HG03460 (cell line): ENCODE measurements around the gene ST6GALNAC2.
"Not testable (repeated sequence)": the region's sequence is repeated elsewhere in the genome, so short reads cannot be mapped to it uniquely, and the experiment has no call there.

Source experiments
- ATAC-seq: cut with Tn5 transposase; IDR thresholded peaks from one replicate; pipeline ENCODE4 v1.9.1; 2021; ENCODE audit not compliant: unreplicated experiment

ST6GALNAC2 gene

GRCh38 chr17:76585649-76586593 lies at the start of gene ST6GALNAC2:
ST6GALNAC2 (minus strand) TSS chr17:76585860; CDS start chr17:76585808, 52 bp downstream.
- ATAC-seq: no peak

- ATAC-seq: no peak
Measured at GRCh38 chr17:76635039-76635438, 49.4 kb upstream of the ST6GALNAC2 start.

GRCh38 chr17:76633628-76634328 lies 48.1 kb upstream of the ST6GALNAC2 start:
- ATAC-seq: no peak

- ATAC-seq: no peak
Measured at GRCh38 chr17:76631821-76632565, 46.3 kb upstream of the ST6GALNAC2 start.

DNA sequence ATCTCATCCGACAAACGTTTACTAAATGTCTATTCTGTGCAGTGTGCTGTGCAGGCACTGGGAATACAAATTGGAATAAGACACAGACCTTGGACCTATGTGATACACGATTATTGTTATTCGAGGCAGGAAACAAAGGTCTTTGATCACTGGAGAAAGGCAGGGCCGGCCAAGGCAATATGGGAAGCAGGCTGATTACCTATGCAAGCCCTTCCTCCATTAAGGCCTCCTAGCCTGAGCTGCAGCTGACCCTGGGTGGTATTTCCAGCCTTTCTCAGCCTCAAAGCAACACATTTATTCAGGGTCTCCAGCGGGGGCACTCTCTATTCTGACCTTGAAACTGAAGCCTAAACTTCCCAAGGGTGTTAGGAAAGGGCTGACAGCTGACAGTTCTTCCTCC lies 44.5 kb upstream of the ST6GALNAC2 start:
- no peak for ATAC-seq

DNA sequence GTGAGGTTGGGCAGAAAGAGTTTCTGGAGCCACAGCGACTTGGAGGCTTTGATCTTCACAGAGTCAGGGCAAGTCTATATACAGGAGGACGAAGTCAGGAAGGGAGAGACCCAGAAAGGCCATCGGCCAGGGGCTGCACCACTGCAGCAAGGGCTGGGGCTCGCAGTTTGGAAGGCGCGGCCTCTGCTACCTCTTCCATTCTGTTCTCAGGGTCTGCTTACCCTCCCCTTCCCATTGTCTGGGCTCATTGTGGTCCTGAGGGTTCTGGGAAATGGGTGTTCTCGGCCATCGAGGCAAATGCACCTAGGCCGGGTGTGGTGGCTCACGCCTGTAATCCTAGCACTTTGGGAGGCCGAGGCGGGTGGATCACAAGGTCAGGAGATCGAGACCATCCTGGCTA lies 41.9 kb upstream of the ST6GALNAC2 start:
- ATAC-seq: no peak

GRCh38 chr17:76626442-76626841 lies 40.8 kb upstream of the ST6GALNAC2 start:
- no peak for ATAC-seq

- ATAC-seq: no peak
Measured at GRCh38 chr17:76625496-76625895, 39.8 kb upstream of the ST6GALNAC2 start.

- ATAC-seq: no peak
Measured at GRCh38 chr17:76623271-76624146, 37.8 kb upstream of the ST6GALNAC2 start.

- no peak for ATAC-seq
Measured at GRCh38 chr17:76617838-76618237, 32.2 kb upstream of the ST6GALNAC2 start.

GRCh38 chr17:76614912-76615617 lies 29.4 kb upstream of the ST6GALNAC2 start:
- ATAC-seq: no peak

DNA sequence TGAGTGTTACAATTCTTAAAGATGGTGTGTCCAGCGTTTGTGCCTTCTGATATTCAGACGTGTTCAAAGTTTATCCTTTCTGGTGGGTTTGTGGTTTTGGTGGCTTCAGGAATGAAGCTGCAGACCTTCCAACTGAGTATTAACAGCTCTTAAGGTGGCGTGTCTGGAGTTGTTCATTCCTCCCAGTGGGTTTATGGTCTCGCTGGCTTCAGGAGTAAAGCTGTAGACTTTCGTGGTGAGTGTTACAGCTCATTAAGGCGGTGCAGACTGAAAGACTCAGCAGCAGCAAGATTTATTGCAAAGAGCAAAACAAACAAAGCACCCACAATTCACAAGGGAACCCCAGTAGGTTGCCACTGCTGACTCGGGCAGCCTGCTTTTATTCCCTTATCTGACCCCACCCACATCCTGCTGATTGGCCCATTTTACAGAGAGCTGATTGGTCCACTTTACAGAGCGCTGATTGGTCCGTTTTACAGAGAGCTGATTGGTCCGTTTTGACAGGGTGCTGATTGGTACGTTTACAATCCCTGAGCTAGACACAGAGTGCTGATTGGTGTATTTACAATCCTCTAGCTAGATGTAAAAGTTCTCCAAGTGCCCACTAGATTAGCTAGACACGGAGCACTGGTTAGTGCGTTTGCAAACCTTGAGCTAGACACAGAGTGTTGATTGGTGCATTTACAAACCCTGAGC lies 28.6 kb upstream of the ST6GALNAC2 start:
- not testable (repeated sequence) for ATAC-seq

DNA sequence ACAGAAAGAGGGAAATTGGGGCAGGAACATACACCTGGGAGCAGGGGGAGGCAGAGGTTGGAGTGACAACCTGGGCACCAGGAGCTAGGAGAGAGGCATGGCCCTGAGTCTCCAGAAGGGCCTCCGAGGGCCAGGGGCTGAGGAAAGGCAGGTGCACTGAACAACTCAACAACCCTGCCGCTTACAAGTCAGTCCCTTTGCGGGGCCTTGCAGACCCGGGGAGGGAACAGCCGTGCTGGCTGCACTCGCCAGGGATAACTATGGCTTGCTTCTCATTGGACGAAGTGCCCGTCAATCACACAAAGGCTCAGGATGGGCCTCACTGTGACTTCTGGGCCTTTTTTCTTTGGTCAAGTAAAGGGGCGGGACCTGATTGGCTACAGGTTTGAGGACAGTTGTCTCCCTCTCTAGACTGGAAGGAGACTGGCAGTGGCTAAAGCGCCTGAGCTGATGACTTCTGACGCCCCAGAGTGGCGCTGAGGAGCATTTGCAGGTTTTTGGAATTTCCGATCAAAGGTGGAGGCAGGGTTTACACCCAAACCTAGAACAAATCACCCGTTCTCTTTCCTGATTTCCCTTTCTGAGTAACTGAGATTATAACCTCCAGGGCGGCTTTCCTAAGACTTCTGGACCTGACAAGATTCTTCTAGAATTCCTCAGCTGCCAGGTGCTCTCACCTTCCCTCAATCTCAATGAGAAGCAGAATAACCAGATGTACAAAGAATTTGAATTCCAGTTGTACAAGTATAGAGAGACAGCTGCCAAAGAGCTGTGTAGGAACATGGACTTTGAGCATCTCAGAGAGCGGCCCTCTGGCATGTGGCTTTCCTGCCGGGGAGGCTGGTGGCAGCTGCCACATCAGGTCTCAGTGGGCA lies 27.6 kb upstream of the ST6GALNAC2 start:
- ATAC-seq: no peak

DNA sequence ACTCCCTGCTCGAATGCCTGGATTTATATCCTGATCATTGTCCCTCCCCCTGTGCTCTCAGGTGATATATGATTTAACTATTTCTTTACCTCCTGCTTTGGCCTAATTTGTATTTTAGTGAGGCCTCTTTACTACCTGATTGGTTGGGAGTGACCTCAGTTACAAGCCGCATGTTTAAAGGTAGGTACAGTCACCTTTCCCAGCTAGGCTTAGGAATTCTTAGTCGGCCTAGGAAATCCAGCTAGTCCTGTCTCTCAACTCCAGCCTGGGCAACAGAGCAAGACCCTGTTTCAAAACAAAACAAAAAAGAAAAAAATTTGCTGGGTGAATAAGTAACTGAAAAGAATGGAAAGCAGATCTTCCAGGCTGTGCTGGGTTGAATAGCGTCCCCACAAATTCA lies 26.8 kb upstream of the ST6GALNAC2 start:
- no peak for ATAC-seq

- ATAC-seq: no peak
Measured at GRCh38 chr17:76611758-76612157, 26.1 kb upstream of the ST6GALNAC2 start.

DNA sequence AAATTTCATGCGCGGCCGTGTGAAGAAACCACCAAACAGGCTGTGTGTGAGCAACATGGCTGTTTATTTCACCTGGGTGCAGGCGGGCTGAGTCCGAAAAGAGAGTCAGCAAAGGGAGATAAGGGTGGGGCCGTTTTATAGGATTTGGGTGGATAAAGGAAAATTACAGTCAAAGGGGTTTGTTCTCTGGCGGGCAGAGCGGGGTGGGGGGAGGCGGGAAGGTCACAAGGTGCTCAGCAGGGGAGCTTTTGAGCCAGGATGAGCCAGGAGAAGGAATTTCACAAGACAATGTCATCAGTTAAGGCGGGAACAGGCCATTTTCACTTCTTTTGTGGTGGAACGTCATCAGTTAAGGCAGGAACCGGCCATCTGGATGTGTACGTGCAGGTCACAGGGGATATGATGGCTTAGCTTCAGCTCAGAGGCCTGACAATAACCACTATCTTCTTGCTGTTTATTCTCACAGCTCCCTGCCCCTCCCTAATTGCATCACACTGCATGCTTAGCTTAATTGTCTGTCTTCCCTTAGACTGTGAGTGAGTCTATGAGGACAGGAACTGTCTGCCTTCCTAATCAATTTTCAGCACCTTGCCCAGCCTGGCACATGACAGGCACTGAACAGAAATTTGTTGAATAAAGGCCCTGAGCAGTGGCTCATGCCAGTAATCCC lies 25.6 kb upstream of the ST6GALNAC2 start:
- not testable (repeated sequence) for ATAC-seq

DNA sequence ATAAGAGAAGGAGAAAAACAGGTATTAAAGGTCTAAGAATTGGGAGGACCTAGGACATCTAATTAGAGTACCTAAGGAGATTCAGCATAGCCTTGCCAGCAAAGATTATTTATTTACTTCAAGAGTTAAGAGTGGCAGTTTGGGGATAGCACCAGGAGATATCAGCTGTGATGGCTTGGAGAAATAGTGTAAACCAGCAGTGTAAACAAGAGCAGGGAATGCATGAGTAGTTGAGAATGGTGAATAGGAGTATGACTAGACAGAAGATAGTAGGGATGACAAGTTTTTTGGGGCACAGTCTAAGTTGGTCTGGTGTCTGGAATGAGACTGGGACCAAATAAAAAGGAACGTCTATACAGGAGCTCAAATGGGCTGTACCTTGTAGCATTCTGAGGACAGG lies 21.0 kb upstream of the ST6GALNAC2 start:
- not testable (repeated sequence) for ATAC-seq

DNA sequence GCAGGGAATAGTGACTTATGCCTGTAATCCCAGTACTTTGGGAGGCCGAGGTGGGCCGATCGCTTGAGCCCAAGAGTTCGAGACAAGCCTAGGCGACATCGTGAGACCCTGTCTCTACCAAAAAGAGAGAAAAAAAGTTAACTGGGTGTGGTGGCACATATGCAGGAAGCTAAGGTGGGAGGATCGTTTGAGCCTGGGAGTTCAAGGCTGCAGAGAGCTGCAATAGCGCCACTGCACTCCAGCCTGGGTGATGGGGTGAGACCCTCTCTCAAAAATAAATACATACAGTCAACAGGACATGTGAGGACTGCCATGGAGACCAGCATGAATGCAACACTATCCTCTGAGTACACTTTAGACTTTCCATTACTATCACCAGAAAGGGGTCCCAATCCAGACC lies 15.4 kb upstream of the ST6GALNAC2 start:
- ATAC-seq: no peak
